ENCODE results near the gene DLG1. TPM values are rescaled to one million over a fixed set of nuclear protein-coding genes. Genes with fewer than 3 reads are reported as not detected.

DLG1 gene
- polyA plus RNA-seq, 2 donors = 39.4 to 40.7 TPM

GRCh38 chr3:197293605-197294237, 4.7 kb downstream of the DLG1 start:
- Histone ChIP-seq H3K27ac (ENCODE audit: low read depth in 2 of 2, low read length in 1 of 2) (no peak overlapping the region), H3K9me3 (ENCODE audit: control insufficient read depth in 2 of 2, insufficient read depth in 1 of 2, low read depth in 1 of 2, low read length in 1 of 2) (no peaks in the 10 kb centered on the region), H3K36me3 (ENCODE audit: control insufficient read depth in 2 of 2, insufficient read depth in 2 of 2, low read length in 1 of 2) (peaks cover 0 to 3% of the 10 kb centered on the region in 2 donors), H3K4me3 (ENCODE audit: low read depth in 1 of 2, low read length in 2 of 2) (no peak overlapping the region), H3K27me3 (ENCODE audit: control insufficient read depth in 1 of 2, insufficient read depth in 2 of 2, low read length in 2 of 2) (no peaks in the 10 kb centered on the region), H3K4me1 (ENCODE audit: control insufficient read depth in 2 of 2, insufficient read depth in 2 of 2, low read length in 1 of 2) (no peaks in the 10 kb centered on the region)
- 57 to 67% methylated on average over 4 of the region's 4 CpGs for WGBS, 2 donors

- H3K27ac ChIP-seq (ENCODE audit: low read depth in 2 of 2, low read length in 1 of 2) = no peak overlapping the region
- H3K27me3 ChIP-seq (ENCODE audit: control insufficient read depth in 1 of 2, insufficient read depth in 2 of 2, low read length in 2 of 2) = no peaks in the 10 kb centered on the region
- no peaks in the 10 kb centered on the region for H3K4me1 ChIP-seq (ENCODE audit: control insufficient read depth in 2 of 2, insufficient read depth in 2 of 2, low read length in 1 of 2)
- H3K9me3 ChIP-seq (ENCODE audit: control insufficient read depth in 2 of 2, insufficient read depth in 1 of 2, low read depth in 1 of 2, low read length in 1 of 2) = no peaks in the 10 kb centered on the region
- H3K36me3 ChIP-seq (ENCODE audit: control insufficient read depth in 2 of 2, insufficient read depth in 2 of 2, low read length in 1 of 2) = peaks cover 0 to 3% of the 10 kb centered on the region in 2 donors
- 41 to 68% methylated on average over 1 of the region's 1 CpG for WGBS, 2 donors
- no peak overlapping the region for H3K4me3 ChIP-seq (ENCODE audit: low read depth in 1 of 2, low read length in 2 of 2)
Observed at GRCh38 chr3:197292648-197293047, 5.8 kb downstream of the DLG1 start.

GRCh38 chr3:197292083-197292646, 6.2 kb downstream of the DLG1 start:
- Histone ChIP-seq H3K36me3 (ENCODE audit: control insufficient read depth in 2 of 2, insufficient read depth in 2 of 2, low read length in 1 of 2) (peaks cover 0 to 3% of the 10 kb centered on the region in 2 donors), H3K4me1 (ENCODE audit: control insufficient read depth in 2 of 2, insufficient read depth in 2 of 2, low read length in 1 of 2) (no peaks in the 10 kb centered on the region), H3K9me3 (ENCODE audit: control insufficient read depth in 2 of 2, insufficient read depth in 1 of 2, low read depth in 1 of 2, low read length in 1 of 2) (no peaks in the 10 kb centered on the region), H3K27ac (ENCODE audit: low read depth in 2 of 2, low read length in 1 of 2) (no peak overlapping the region), H3K4me3 (ENCODE audit: low read depth in 1 of 2, low read length in 2 of 2) (no peak overlapping the region), H3K27me3 (ENCODE audit: control insufficient read depth in 1 of 2, insufficient read depth in 2 of 2, low read length in 2 of 2) (no peaks in the 10 kb centered on the region)
- whole genome bisulfite sequencing, 2 donors = 86% methylated on average over 8 of the region's 8 CpGs

- H3K9me3 ChIP-seq (ENCODE audit: control insufficient read depth in 2 of 2, insufficient read depth in 1 of 2, low read depth in 1 of 2, low read length in 1 of 2) = no peaks in the 10 kb centered on the region
- no peak overlapping the region for H3K4me3 ChIP-seq (ENCODE audit: low read depth in 1 of 2, low read length in 2 of 2)
- no peak overlapping the region for H3K27ac ChIP-seq (ENCODE audit: low read depth in 2 of 2, low read length in 1 of 2)
- H3K36me3 ChIP-seq (ENCODE audit: control insufficient read depth in 2 of 2, insufficient read depth in 2 of 2, low read length in 1 of 2) = peaks cover 10% of the 10 kb centered on the region in 2 donors
- no peaks in the 10 kb centered on the region for H3K27me3 ChIP-seq (ENCODE audit: control insufficient read depth in 1 of 2, insufficient read depth in 2 of 2, low read length in 2 of 2)
- no peaks in the 10 kb centered on the region for H3K4me1 ChIP-seq (ENCODE audit: control insufficient read depth in 2 of 2, insufficient read depth in 2 of 2, low read length in 1 of 2)
Observed at GRCh38 chr3:197289726-197290125, 8.7 kb downstream of the DLG1 start.

- no peaks in the 10 kb centered on the region for H3K9me3 ChIP-seq (ENCODE audit: control insufficient read depth in 2 of 2, insufficient read depth in 1 of 2, low read depth in 1 of 2, low read length in 1 of 2)
- H3K27ac ChIP-seq (ENCODE audit: low read depth in 2 of 2, low read length in 1 of 2) = no peak overlapping the region
- H3K4me3 ChIP-seq (ENCODE audit: low read depth in 1 of 2, low read length in 2 of 2) = no peak overlapping the region
- no peaks in the 10 kb centered on the region for H3K27me3 ChIP-seq (ENCODE audit: control insufficient read depth in 1 of 2, insufficient read depth in 2 of 2, low read length in 2 of 2)
- no peaks in the 10 kb centered on the region for H3K4me1 ChIP-seq (ENCODE audit: control insufficient read depth in 2 of 2, insufficient read depth in 2 of 2, low read length in 1 of 2)
- peaks cover 10% of the 10 kb centered on the region in 2 donors for H3K36me3 ChIP-seq (ENCODE audit: control insufficient read depth in 2 of 2, insufficient read depth in 2 of 2, low read length in 1 of 2)
- WGBS, 2 donors = 92 to 96% methylated on average over 2 of the region's 2 CpGs
Observed at GRCh38 chr3:197286678-197287077, 11.7 kb downstream of the DLG1 start.

- Histone ChIP-seq H3K4me3 (ENCODE audit: low read depth in 1 of 2, low read length in 2 of 2) (no peak overlapping the region), H3K36me3 (ENCODE audit: control insufficient read depth in 2 of 2, insufficient read depth in 2 of 2, low read length in 1 of 2) (peaks cover 7 to 10% of the 10 kb centered on the region in 2 donors)
- 98 to 100% methylated on average over 2 of the region's 2 CpGs for WGBS, 2 donors
Observed at GRCh38 chr3:197285557-197285956, 12.9 kb downstream of the DLG1 start.

GRCh38 chr3:197283045-197283444, 15.4 kb downstream of the DLG1 start:
- no peaks in the 10 kb centered on the region for H3K27me3 ChIP-seq (ENCODE audit: control insufficient read depth in 1 of 2, insufficient read depth in 2 of 2, low read length in 2 of 2)
- no peak overlapping the region for H3K4me3 ChIP-seq (ENCODE audit: low read depth in 1 of 2, low read length in 2 of 2)
- H3K9me3 ChIP-seq (ENCODE audit: control insufficient read depth in 2 of 2, insufficient read depth in 1 of 2, low read depth in 1 of 2, low read length in 1 of 2) = no peaks in the 10 kb centered on the region
- H3K36me3 ChIP-seq (ENCODE audit: control insufficient read depth in 2 of 2, insufficient read depth in 2 of 2, low read length in 1 of 2) = peaks cover 7 to 10% of the 10 kb centered on the region in 2 donors
- H3K4me1 ChIP-seq (ENCODE audit: control insufficient read depth in 2 of 2, insufficient read depth in 2 of 2, low read length in 1 of 2) = no peaks in the 10 kb centered on the region
- WGBS, 2 donors = 89% methylated on average over 2 of the region's 2 CpGs
- H3K27ac ChIP-seq (ENCODE audit: low read depth in 2 of 2, low read length in 1 of 2) = no peak overlapping the region

More at GRCh38 chr3:197285557-197285956, 12.9 kb downstream of the DLG1 start:
- no peak overlapping the region for H3K27ac ChIP-seq (ENCODE audit: low read depth in 2 of 2, low read length in 1 of 2)
- no peaks in the 10 kb centered on the region for H3K9me3 ChIP-seq (ENCODE audit: control insufficient read depth in 2 of 2, insufficient read depth in 1 of 2, low read depth in 1 of 2, low read length in 1 of 2)
- H3K27me3 ChIP-seq (ENCODE audit: control insufficient read depth in 1 of 2, insufficient read depth in 2 of 2, low read length in 2 of 2) = no peaks in the 10 kb centered on the region
- H3K4me1 ChIP-seq (ENCODE audit: control insufficient read depth in 2 of 2, insufficient read depth in 2 of 2, low read length in 1 of 2) = no peaks in the 10 kb centered on the region

GRCh38 chr3:197281849-197282248, 16.6 kb downstream of the DLG1 start:
- Histone ChIP-seq H3K36me3 (ENCODE audit: control insufficient read depth in 2 of 2, insufficient read depth in 2 of 2, low read length in 1 of 2) (peaks cover 6 to 7% of the 10 kb centered on the region in 2 donors), H3K27ac (ENCODE audit: low read depth in 2 of 2, low read length in 1 of 2) (no peak overlapping the region)

GRCh38 chr3:197280156-197280555, 18.3 kb downstream of the DLG1 start:
- no peaks in the 10 kb centered on the region for H3K36me3 ChIP-seq (ENCODE audit: control insufficient read depth in 2 of 2, insufficient read depth in 2 of 2, low read length in 1 of 2)
- no peak overlapping the region for H3K4me3 ChIP-seq (ENCODE audit: low read depth in 1 of 2, low read length in 2 of 2)
- no peaks in the 10 kb centered on the region for H3K9me3 ChIP-seq (ENCODE audit: control insufficient read depth in 2 of 2, insufficient read depth in 1 of 2, low read depth in 1 of 2, low read length in 1 of 2)
- no peaks in the 10 kb centered on the region for H3K4me1 ChIP-seq (ENCODE audit: control insufficient read depth in 2 of 2, insufficient read depth in 2 of 2, low read length in 1 of 2)
- no peaks in the 10 kb centered on the region for H3K27me3 ChIP-seq (ENCODE audit: control insufficient read depth in 1 of 2, insufficient read depth in 2 of 2, low read length in 2 of 2)
- H3K27ac ChIP-seq (ENCODE audit: low read depth in 2 of 2, low read length in 1 of 2) = no peak overlapping the region

More at GRCh38 chr3:197281849-197282248, 16.6 kb downstream of the DLG1 start:
- 95 to 97% methylated on average over 1 of the region's 1 CpG for WGBS, 2 donors
- Histone ChIP-seq H3K27me3 (ENCODE audit: control insufficient read depth in 1 of 2, insufficient read depth in 2 of 2, low read length in 2 of 2) (no peaks in the 10 kb centered on the region), H3K4me1 (ENCODE audit: control insufficient read depth in 2 of 2, insufficient read depth in 2 of 2, low read length in 1 of 2) (no peaks in the 10 kb centered on the region), H3K9me3 (ENCODE audit: control insufficient read depth in 2 of 2, insufficient read depth in 1 of 2, low read depth in 1 of 2, low read length in 1 of 2) (no peaks in the 10 kb centered on the region), H3K4me3 (ENCODE audit: low read depth in 1 of 2, low read length in 2 of 2) (no peak overlapping the region)

GRCh38 chr3:197278933-197279332, 19.5 kb downstream of the DLG1 start:
- Histone ChIP-seq H3K36me3 (ENCODE audit: control insufficient read depth in 2 of 2, insufficient read depth in 2 of 2, low read length in 1 of 2) (no peaks in the 10 kb centered on the region), H3K27me3 (ENCODE audit: control insufficient read depth in 1 of 2, insufficient read depth in 2 of 2, low read length in 2 of 2) (no peaks in the 10 kb centered on the region), H3K4me1 (ENCODE audit: control insufficient read depth in 2 of 2, insufficient read depth in 2 of 2, low read length in 1 of 2) (no peaks in the 10 kb centered on the region), H3K9me3 (ENCODE audit: control insufficient read depth in 2 of 2, insufficient read depth in 1 of 2, low read depth in 1 of 2, low read length in 1 of 2) (no peaks in the 10 kb centered on the region), H3K4me3 (ENCODE audit: low read depth in 1 of 2, low read length in 2 of 2) (no peak overlapping the region), H3K27ac (ENCODE audit: low read depth in 2 of 2, low read length in 1 of 2) (no peak overlapping the region)
